Uterus (tissue), 2 donors: ENCODE data around the gene ACVR1.

Source experiments
- CTCF ChIP-seq, 4 experiments: fragments of 200-600 bp in 2 of 4; fragments of 450-650 bp in 2 of 4; sonication (generic) in 2 of 4; IDR thresholded peaks; one replicate each; pipeline ENCODE4 v1.5.1; 2016 to 2019; ENCODE audit warnings: antibody characterized with exemption in 4 of 4, mild to moderate bottlenecking in 2 of 4, moderate library complexity in 1 of 4
- POLR2A ChIP-seq, 2 donors: fragments of 450-650 bp; IDR thresholded peaks; one replicate each; pipeline ENCODE4 v1.6.1; 2016; ENCODE audit warnings: antibody characterized with exemption in 2 of 2, mild to moderate bottlenecking in 1 of 2, moderate library complexity in 1 of 2

DNA sequence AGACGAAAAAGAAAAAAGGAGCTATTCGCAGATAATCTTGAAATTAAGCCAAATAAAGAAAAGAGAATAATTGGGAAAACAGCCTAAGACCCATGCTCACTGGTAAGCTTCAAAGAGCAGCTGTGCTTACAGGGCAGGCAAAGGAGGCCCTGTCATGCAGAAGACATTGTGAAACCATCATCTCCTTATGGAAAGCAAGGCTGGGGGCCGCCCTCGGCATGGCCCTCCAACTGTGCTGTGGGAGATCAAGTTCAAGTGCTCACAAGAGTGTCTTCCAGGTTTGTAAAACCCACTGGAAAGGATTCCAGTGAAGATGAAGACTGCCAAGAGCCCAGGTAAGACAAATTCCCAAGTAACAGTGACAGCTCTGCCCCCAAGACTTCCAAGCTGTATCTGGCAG is 32.2 kb downstream of the ACVR1 start:
- TF ChIP-seq CTCF (IDR thresholded peaks at IDR 0.05) (no peak), POLR2A (IDR thresholded peaks at IDR 0.05) (no peak)
